HEK293T (cell line): Measurements from ENCODE around the gene CAPZB.

Source experiments
- BHLHE40 ChIP-seq: fragments of 450-650 bp; IDR thresholded peaks from 2 replicates; pipeline ENCODE4 v1.6.1; 2016; ENCODE audit warnings: mild to moderate bottlenecking, moderate library complexity, borderline replicate concordance
- CTBP1 ChIP-seq: fragments of 450-650 bp; IDR thresholded peaks from 2 replicates; pipeline ENCODE4 v1.6.1; 2016; ENCODE audit warnings: borderline replicate concordance
- LEF1 ChIP-seq: fragments of 450-650 bp; IDR thresholded peaks from 2 replicates; pipeline ENCODE4 v1.6.1; 2017; ENCODE audit warnings: mild to moderate bottlenecking, borderline replicate concordance
- NFRKB ChIP-seq: fragments of 450-650 bp; IDR thresholded peaks from 2 replicates; pipeline ENCODE4 v1.6.1; 2016; ENCODE audit warnings: mild to moderate bottlenecking, moderate library complexity
- SUZ12 ChIP-seq: fragments of 450-650 bp; IDR thresholded peaks from 2 replicates; pipeline ENCODE4 v1.6.1; 2016; ENCODE audit warnings: mild to moderate bottlenecking

- TF ChIP-seq LEF1: no peak
- no peak for TF ChIP-seq BHLHE40
- TF ChIP-seq NFRKB: no peak
- TF ChIP-seq CTBP1: no peak
- TF ChIP-seq SUZ12: no peak
These were observed 3.4 kb downstream of the CAPZB start for GRCh38 chr1:19481826-19482398.
